ENCODE results near the gene GSTM5.

Gene GSTM5

DNA sequence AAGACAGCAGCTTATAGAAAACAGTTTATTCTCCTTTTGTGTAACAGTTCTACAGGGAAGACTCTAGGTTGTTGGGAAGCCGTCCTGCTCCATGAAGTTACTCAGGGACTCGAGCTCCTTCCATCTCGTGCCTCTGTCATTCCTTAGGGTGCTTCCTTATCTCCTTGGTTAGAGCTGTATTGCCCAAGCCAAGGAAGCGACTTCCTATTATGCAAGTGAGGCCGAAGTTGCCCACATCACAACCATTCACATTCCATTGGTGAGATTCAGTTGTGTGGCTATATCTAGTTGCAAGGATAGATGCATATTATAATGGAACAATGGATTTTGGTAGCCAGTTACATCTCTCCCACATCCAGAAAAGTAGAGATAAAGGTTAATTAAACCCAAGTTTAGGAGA is 9.0 kb downstream of the GSTM5 start:
- in situ Hi-C loops (cut with MboI; ENCODE audit: low sequenced_read_pairs, unreplicated experiment), result no loop called here
- no peak for TF ChIP-seq CTCF (IDR thresholded peaks at IDR 0.05; ENCODE audit: borderline replicate concordance, control extremely low read depth, extremely low read depth, insufficient read depth, missing control alignments)

GRCh38 chr1:109721971-109722370 is 9.9 kb downstream of the GSTM5 start:
- no peak for DNase-seq (ENCODE audit: low spot score)
- TF ChIP-seq CTCF (IDR thresholded peaks at IDR 0.05; ENCODE audit: borderline replicate concordance, control extremely low read depth, extremely low read depth, insufficient read depth, missing control alignments), result no peak
- in situ Hi-C loops (cut with MboI; ENCODE audit: low sequenced_read_pairs, unreplicated experiment), result no loop called here

More for the DNA sequence above, 9.0 kb downstream of the GSTM5 start:
- DNase-seq (ENCODE audit: low spot score), result no peak

- in situ Hi-C loops (cut with MboI; ENCODE audit: low sequenced_read_pairs, unreplicated experiment), result no loop called here
- DNase-seq (ENCODE audit: low spot score), result no peak
- TF ChIP-seq CTCF (IDR thresholded peaks at IDR 0.05; ENCODE audit: borderline replicate concordance, control extremely low read depth, extremely low read depth, insufficient read depth, missing control alignments), result no peak
Observed at GRCh38 chr1:109722908-109723691, 11.0 kb downstream of the GSTM5 start.

DNA sequence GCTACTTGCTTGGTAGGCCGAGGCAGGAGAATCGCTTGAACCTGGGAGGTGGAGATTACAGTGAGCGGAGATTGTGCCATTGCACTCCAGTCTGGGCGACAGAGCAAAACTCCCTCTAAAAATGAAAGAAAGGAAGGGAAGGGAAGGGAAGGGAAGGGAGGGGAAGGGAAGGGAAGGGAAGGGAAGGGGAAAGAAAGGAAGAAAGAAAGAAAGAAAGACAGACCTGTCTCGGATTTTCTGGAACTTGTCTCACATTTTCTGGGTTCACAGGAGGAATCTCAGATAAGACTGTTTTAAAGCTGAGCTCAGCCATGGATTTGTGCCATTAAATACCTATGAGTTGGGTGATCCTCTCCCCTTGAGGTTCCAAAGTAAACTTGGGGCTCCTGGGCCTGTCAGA is 12.9 kb downstream of the GSTM5 start:
- in situ Hi-C loops (cut with MboI; ENCODE audit: low sequenced_read_pairs, unreplicated experiment), result no loop called here
- TF ChIP-seq CTCF (IDR thresholded peaks at IDR 0.05; ENCODE audit: borderline replicate concordance, control extremely low read depth, extremely low read depth, insufficient read depth, missing control alignments), result no peak
- no peak for DNase-seq (ENCODE audit: low spot score)

- DNase-seq (ENCODE audit: low spot score), result no peak
- in situ Hi-C loops (cut with MboI; ENCODE audit: low sequenced_read_pairs, unreplicated experiment), result no loop called here
- no peak for TF ChIP-seq CTCF (IDR thresholded peaks at IDR 0.05; ENCODE audit: borderline replicate concordance, control extremely low read depth, extremely low read depth, insufficient read depth, missing control alignments)
Observed at GRCh38 chr1:109725510-109725909, 13.5 kb downstream of the GSTM5 start.

GRCh38 chr1:109726007-109726406 is 14.0 kb downstream of the GSTM5 start:
- TF ChIP-seq CTCF (IDR thresholded peaks at IDR 0.05; ENCODE audit: borderline replicate concordance, control extremely low read depth, extremely low read depth, insufficient read depth, missing control alignments), result no peak

More at GRCh38 chr1:109726007-109726406, 14.0 kb downstream of the GSTM5 start:
- in situ Hi-C loops (cut with MboI; ENCODE audit: low sequenced_read_pairs, unreplicated experiment), result no loop called here
- no peak for DNase-seq (ENCODE audit: low spot score)
